ENCODE measurements around the gene SCFD2.

GRCh38 chr4:53016099-53016820, 349.6 kb downstream of the SCFD2 start:
- TF ChIP-seq, protein P1, sequence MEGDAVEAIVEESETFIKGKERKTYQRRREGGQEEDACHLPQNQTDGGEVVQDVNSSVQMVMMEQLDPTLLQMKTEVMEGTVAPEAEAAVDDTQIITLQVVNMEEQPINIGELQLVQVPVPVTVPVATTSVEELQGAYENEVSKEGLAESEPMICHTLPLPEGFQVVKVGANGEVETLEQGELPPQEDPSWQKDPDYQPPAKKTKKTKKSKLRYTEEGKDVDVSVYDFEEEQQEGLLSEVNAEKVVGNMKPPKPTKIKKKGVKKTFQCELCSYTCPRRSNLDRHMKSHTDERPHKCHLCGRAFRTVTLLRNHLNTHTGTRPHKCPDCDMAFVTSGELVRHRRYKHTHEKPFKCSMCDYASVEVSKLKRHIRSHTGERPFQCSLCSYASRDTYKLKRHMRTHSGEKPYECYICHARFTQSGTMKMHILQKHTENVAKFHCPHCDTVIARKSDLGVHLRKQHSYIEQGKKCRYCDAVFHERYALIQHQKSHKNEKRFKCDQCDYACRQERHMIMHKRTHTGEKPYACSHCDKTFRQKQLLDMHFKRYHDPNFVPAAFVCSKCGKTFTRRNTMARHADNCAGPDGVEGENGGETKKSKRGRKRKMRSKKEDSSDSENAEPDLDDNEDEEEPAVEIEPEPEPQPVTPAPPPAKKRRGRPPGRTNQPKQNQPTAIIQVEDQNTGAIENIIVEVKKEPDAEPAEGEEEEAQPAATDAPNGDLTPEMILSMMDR (IDR thresholded peaks at IDR 0.05): no peak
- no peak for TF ChIP-seq POLR2A (IDR thresholded peaks at IDR 0.05)

Measured in sigmoid colon (tissue), 3 donors.